ENCODE data around the gene VPS11.
A peak's percentile ranks its signal among the peaks of the same experiment; 100 is the strongest.
"Not testable (repeated sequence)": the region's sequence is repeated elsewhere in the genome, so short reads cannot be mapped to it uniquely, and the experiment has no call there.

Gene VPS11

GRCh38 chr11:119038884-119039283 lies 28.7 kb upstream of the VPS11 start:
- no peak for DNase-seq (ENCODE audit: low spot score)

GRCh38 chr11:119039471-119039870 lies 28.1 kb upstream of the VPS11 start:
- not testable (repeated sequence) for DNase-seq (ENCODE audit: low spot score)

GRCh38 chr11:119041821-119042514 lies 25.6 kb upstream of the VPS11 start:
- DNase-seq (ENCODE audit: low spot score) = no peak

GRCh38 chr11:119042927-119043326 lies 24.7 kb upstream of the VPS11 start:
- no peak for DNase-seq (ENCODE audit: low spot score)

GRCh38 chr11:119044708-119045107 lies 22.9 kb upstream of the VPS11 start:
- DNase-seq (ENCODE audit: low spot score) = no peak

- DNase-seq (ENCODE audit: low spot score) = no peak
Measured at GRCh38 chr11:119046489-119046888, 21.1 kb upstream of the VPS11 start.

- DNase-seq (ENCODE audit: low spot score) = no peak
Measured at GRCh38 chr11:119047205-119047604, 20.4 kb upstream of the VPS11 start.

- no peak for DNase-seq (ENCODE audit: low spot score)
Measured at GRCh38 chr11:119048644-119049043, 19.0 kb upstream of the VPS11 start.

GRCh38 chr11:119049081-119049480 lies 18.5 kb upstream of the VPS11 start:
- DNase-seq (ENCODE audit: low spot score) = no peak

- no peak for DNase-seq (ENCODE audit: low spot score)
Measured at GRCh38 chr11:119051440-119052162, 16.0 kb upstream of the VPS11 start.

GRCh38 chr11:119052163-119052814 lies 15.3 kb upstream of the VPS11 start:
- DNase-seq (ENCODE audit: low spot score) = no peak

GRCh38 chr11:119054418-119054817 lies 13.2 kb upstream of the VPS11 start:
- DNase-seq (ENCODE audit: low spot score) = no peak

- peak; percentile 60 for DNase-seq (ENCODE audit: low spot score)
Measured at GRCh38 chr11:119055901-119056300, 11.7 kb upstream of the VPS11 start.

- peak; percentile 42 for DNase-seq (ENCODE audit: low spot score)
Measured at GRCh38 chr11:119056421-119056999, 11.1 kb upstream of the VPS11 start.

- DNase-seq (ENCODE audit: low spot score) = peak; percentile 98
Measured at GRCh38 chr11:119057000-119057769, 10.4 kb upstream of the VPS11 start, which contains the start of gene HYOU1. HYOU1 (minus strand) TSS chr11:119057205; CDS start chr11:119056160, 1,045 bp downstream.

- not testable (repeated sequence) for DNase-seq (ENCODE audit: low spot score)
Measured at GRCh38 chr11:119059128-119059527, 8.5 kb upstream of the VPS11 start.

- DNase-seq (ENCODE audit: low spot score) = no peak
Measured at GRCh38 chr11:119061256-119061655, 6.4 kb upstream of the VPS11 start.

GRCh38 chr11:119062779-119063178 lies 4.8 kb upstream of the VPS11 start:
- DNase-seq (ENCODE audit: low spot score) = peak; percentile 38

GRCh38 chr11:119065369-119065768 lies 2.2 kb upstream of the VPS11 start:
- peak; percentile 41 for DNase-seq (ENCODE audit: low spot score)

- no peak for DNase-seq (ENCODE audit: low spot score)
Measured at GRCh38 chr11:119077839-119078238, 10.2 kb downstream of the VPS11 start.

- no peak for DNase-seq (ENCODE audit: low spot score)
Measured at GRCh38 chr11:119078675-119079420, 11.2 kb downstream of the VPS11 start.
